Right kidney (tissue), 1 donor: Measurements from ENCODE around the gene HBA1.
"Not testable (repeated sequence)": the region's sequence is repeated elsewhere in the genome, so short reads cannot be mapped to it uniquely, and the experiment has no call there.

Experiments
- DNase-seq: peaks from one replicate; pipeline ENCODE4 v3.0.0-alpha.2; 2016

The HBA1 gene

DNA sequence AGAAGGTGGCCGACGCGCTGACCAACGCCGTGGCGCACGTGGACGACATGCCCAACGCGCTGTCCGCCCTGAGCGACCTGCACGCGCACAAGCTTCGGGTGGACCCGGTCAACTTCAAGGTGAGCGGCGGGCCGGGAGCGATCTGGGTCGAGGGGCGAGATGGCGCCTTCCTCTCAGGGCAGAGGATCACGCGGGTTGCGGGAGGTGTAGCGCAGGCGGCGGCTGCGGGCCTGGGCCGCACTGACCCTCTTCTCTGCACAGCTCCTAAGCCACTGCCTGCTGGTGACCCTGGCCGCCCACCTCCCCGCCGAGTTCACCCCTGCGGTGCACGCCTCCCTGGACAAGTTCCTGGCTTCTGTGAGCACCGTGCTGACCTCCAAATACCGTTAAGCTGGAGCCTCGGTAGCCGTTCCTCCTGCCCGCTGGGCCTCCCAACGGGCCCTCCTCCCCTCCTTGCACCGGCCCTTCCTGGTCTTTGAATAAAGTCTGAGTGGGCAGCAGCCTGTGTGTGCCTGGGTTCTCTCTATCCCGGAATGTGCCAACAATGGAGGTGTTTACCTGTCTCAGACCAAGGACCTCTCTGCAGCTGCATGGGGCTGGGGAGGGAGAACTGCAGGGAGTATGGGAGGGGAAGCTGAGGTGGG is 3.1 kb upstream of the HBA1 start:
- not testable (repeated sequence) for DNase-seq

DNA sequence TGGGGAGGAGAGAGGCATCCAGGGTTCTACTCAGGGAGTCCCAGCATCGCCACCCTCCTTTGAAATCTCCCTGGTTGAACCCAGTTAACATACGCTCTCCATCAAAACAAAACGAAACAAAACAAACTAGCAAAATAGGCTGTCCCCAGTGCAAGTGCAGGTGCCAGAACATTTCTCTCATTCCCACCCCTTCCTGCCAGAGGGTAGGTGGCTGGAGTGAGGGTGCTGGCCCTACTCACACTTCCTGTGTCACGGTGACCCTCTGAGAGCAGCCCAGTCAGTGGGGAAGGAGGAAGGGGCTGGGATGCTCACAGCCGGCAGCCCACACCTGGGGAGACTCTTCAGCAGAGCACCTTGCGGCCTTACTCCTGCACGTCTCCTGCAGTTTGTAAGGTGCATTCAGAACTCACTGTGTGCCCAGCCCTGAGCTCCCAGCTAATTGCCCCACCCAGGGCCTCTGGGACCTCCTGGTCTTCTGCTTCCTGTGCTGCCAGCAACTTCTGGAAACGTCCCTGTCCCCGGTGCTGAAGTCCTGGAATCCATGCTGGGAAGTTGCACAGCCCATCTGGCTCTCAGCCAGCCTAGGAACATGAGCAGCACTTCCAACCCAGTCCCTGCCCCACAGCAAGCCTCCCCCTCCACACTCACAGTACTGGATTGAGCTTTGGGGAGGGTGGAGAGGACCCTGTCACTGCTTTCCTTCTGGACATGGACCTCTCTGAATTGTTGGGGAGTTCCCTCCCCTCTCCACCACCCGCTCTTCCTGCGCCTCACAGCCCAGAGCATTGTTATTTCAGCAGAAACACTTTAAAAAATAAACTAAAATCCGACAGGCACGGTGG is 2.3 kb upstream of the HBA1 start:
- DNase-seq = not testable (repeated sequence)

DNA sequence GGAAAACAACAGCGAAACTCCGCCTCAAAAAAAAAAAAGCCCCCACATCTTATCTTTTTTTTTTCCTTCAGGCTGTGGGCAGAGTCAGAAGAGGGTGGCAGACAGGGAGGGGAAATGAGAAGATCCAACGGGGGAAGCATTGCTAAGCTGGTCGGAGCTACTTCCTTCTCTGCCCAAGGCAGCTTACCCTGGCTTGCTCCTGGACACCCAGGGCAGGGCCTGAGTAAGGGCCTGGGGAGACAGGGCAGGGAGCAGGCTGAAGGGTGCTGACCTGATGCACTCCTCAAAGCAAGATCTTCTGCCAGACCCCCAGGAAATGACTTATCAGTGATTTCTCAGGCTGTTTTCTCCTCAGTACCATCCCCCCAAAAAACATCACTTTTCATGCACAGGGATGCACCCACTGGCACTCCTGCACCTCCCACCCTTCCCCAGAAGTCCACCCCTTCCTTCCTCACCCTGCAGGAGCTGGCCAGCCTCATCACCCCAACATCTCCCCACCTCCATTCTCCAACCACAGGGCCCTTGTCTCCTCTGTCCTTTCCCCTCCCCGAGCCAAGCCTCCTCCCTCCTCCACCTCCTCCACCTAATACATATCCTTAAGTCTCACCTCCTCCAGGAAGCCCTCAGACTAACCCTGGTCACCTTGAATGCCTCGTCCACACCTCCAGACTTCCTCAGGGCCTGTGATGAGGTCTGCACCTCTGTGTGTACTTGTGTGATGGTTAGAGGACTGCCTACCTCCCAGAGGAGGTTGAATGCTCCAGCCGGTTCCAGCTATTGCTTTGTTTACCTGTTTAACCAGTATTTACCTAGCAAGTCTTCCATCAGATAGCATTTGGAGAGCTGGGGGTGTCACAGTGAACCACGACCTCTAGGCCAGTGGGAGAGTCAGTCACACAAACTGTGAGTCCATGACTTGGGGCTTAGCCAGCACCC is 1.2 kb upstream of the HBA1 start:
- no peak for DNase-seq

DNA sequence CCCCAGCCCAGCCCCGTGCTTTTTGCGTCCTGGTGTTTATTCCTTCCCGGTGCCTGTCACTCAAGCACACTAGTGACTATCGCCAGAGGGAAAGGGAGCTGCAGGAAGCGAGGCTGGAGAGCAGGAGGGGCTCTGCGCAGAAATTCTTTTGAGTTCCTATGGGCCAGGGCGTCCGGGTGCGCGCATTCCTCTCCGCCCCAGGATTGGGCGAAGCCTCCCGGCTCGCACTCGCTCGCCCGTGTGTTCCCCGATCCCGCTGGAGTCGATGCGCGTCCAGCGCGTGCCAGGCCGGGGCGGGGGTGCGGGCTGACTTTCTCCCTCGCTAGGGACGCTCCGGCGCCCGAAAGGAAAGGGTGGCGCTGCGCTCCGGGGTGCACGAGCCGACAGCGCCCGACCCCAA is 474 bp upstream of the HBA1 start:
- DNase-seq = not testable (repeated sequence)

DNA sequence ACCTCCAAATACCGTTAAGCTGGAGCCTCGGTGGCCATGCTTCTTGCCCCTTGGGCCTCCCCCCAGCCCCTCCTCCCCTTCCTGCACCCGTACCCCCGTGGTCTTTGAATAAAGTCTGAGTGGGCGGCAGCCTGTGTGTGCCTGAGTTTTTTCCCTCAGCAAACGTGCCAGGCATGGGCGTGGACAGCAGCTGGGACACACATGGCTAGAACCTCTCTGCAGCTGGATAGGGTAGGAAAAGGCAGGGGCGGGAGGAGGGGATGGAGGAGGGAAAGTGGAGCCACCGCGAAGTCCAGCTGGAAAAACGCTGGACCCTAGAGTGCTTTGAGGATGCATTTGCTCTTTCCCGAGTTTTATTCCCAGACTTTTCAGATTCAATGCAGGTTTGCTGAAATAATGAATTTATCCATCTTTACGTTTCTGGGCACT is 928 bp downstream of the HBA1 start:
- no peak for DNase-seq

GRCh38 chr16:177981-178667 is 1.6 kb downstream of the HBA1 start:
- DNase-seq = no peak

DNA sequence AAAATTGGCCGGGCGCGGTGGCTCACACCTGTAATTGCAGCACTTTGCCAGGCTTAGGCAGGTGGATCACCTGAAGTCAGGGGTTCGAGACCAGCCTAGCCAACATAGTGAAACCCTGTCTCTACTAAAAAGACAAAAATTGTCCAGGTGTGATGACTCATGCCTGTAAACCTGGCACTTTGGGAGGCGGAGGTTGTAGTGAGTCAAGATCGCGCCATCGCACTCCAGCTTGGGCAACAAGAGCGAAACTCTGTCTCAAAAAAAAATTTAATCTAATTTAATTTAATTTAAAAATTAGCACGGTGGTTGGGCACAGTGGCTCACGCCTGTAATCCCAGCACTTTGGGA is 2.2 kb downstream of the HBA1 start:
- no peak for DNase-seq

DNA sequence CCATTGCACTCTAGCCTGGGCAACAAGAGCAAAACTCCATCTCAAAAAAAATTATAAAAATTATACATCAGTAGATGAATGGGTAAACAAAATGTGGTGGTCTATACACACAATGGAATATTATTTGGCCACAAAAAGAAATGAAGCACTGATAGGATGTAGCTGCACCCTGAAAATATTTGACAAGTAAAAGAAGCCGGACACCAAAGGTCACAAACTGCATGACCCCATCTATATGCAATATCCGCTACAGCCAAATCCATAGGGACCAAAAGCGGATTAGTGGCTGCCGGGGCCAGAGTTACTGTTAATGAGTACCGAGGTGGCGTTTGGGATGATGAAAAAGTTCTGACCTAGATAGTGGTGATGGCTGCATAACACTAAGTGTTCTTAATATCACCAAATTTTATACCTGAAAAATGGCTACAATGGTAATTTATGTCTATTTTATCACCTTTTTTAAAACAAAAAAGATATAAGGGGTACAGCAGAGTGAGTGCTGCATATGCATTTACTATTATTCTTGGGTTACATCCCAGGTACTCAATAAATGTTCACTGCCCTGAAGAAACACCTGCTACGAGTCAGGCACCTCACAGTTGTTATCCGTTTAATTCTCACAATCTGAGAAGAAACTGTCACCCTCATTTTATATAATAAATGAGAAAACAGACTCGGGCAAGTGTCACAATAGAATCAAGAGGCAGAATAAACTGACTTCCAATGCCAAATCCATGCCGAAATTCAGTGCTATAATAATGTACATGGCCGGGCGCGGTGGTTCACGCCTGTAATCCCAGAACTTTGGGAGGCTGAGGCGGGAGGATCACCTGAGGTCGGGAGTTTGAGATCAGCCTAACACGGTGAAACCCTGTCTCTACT is 3.0 kb downstream of the HBA1 start:
- no peak for DNase-seq

- peak; percentile 22 for DNase-seq
Observed at GRCh38 chr16:180101-180675, 3.7 kb downstream of the HBA1 start, which contains the start of gene HBQ1. HBQ1 (plus strand) TSS chr16:180459; CDS start chr16:180487, 28 bp downstream.

- DNase-seq = peak; percentile 80
Observed at GRCh38 chr16:180681-181564, 4.4 kb downstream of the HBA1 start.

DNA sequence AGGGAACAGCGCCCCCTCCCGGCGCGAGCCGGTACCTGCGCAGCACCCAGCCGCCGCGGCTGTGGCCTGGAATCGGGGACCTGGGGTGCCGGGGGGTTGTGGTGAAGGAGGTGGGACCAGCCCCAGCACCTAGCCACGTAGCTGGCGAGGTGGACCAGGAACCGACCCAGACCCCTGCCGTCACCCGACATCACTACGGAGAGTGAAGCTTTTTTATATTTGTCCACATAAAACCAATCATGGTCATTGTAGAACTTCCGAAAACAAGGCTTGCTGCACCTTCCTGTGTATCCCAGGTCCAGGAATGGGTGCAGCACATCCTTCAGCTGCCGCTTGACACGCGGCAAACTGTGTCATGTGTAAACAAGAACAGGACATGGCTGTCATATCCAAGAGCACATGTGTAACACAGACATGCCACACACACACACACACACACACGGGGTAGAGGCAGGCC is 5.1 kb downstream of the HBA1 start:
- no peak for DNase-seq

DNA sequence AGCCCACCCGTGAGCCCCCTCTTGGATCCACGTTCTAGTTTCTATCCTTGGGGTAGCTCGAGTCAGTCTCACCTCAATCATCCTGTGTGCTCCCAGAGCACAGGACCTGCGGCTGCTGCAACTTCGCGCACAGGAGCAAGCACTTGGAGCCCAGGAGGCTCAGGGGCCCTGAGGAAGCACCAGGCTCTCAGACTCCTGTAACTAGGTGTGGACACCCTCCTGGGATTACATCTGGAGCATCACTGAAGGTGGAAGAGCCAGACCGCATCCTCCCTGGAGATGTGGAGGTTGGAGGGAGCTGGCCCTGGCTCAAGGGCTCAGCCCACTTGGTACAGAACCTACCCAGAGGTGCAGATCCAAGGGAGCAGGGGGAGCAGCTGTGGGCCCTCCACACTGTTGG is 6.5 kb downstream of the HBA1 start:
- no peak for DNase-seq

GRCh38 chr16:185213-185612 is 8.7 kb downstream of the HBA1 start:
- DNase-seq = no peak

GRCh38 chr16:185691-186090 is 9.2 kb downstream of the HBA1 start:
- DNase-seq = no peak

DNA sequence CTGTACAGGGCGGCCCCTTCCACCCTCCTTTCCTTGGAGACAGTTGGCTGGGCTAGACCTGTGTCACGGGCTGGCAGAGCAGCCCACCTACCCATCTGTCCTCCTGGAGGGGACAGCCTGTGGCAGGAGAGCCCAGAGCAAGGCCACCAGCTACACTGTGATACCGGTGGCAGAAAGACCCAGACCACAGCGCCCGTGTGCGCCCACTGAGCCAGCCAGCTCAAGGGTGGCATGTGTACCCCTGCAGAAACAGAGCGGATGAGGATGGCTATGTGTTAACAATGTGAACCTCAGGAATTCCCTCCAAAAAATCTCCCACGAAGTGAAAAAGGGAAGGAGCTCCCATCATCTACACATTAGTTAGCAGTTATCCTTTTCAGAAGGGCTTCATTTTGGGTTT is 10.8 kb downstream of the HBA1 start:
- no peak for DNase-seq

GRCh38 chr16:188674-189073 is 12.2 kb downstream of the HBA1 start:
- no peak for DNase-seq

- no peak for DNase-seq
Observed at GRCh38 chr16:189604-190186, 13.2 kb downstream of the HBA1 start.

- no peak for DNase-seq
Observed at GRCh38 chr16:191831-192230, 15.4 kb downstream of the HBA1 start.

DNA sequence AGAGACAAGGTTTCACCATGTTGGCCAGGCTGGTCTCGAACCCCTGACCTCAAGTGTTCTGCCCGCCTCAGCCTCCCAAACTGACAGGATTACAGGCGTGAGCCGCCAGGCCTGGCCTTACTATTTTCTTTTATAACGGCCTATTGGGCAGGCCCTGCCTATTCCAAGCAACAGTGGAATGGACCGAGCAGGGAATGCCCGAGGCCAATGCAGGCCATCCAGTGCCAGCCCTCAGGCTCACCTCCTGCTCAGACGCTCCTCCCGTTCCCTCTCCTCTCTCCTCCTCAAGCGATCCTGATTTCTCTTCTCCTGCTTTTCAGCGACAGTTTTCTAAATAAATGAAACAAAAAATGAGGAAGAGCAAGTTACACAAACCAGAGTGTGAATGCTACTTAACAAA is 16.2 kb downstream of the HBA1 start:
- DNase-seq = no peak
